Neural progenitor cell (in vitro differentiated cells): ENCODE results near the gene CD9. TPM values are rescaled to one million over a fixed set of nuclear protein-coding genes. Genes with fewer than 3 reads are reported as not detected.

ENCODE experiments used
- DNase-seq: peaks from one replicate; pipeline ENCODE4 v3.0.0-alpha.2; 2016; ENCODE audit warnings: low spot score
- H2AFZ ChIP-seq: fragments of 200-600 bp; sonication (generic); replicated peaks from 2 replicates; pipeline ENCODE4 v1.6.1; 2016; ENCODE audit warnings: antibody characterized with exemption
- H3F3A ChIP-seq: fragments of 200-600 bp; sonication (generic); 2 replicates; pipeline ENCODE4 v1.6.1; 2016; ENCODE audit warnings: antibody characterized with exemption, low read depth
- H3K27ac ChIP-seq: fragments of 200-600 bp; sonication (generic); 2 replicates; pipeline ENCODE4 v1.5.1; 2016; ENCODE audit warnings: mild to moderate bottlenecking
- H3K27me3 ChIP-seq: fragments of 200-600 bp; sonication (generic); 2 replicates; pipeline ENCODE4 v1.6.1; 2016; ENCODE audit warnings: mild to moderate bottlenecking, moderate library complexity
- H3K36me3 ChIP-seq: fragments of 200-600 bp; sonication (generic); 2 replicates; pipeline ENCODE4 v1.5.1; 2016
- H3K4me1 ChIP-seq: fragments of 200-600 bp; sonication (generic); 2 replicates; pipeline ENCODE4 v1.6.1; 2016; ENCODE audit warnings: mixed run types
- H3K4me2 ChIP-seq: fragments of 200-600 bp; sonication (generic); 2 replicates; pipeline ENCODE4 v1.6.1; 2016
- H3K4me3 ChIP-seq: fragments of 200-600 bp; sonication (generic); 2 replicates; pipeline ENCODE4 v1.5.1; 2016
- H3K79me2 ChIP-seq: fragments of 200-600 bp; sonication (generic); 2 replicates; pipeline ENCODE4 v1.6.1; 2016; ENCODE audit warnings: low read depth
- H3K9ac ChIP-seq: fragments of 200-600 bp; sonication (generic); 2 replicates; pipeline ENCODE4 v1.6.1; 2016
- H3K9me3 ChIP-seq: fragments of 200-600 bp; sonication (generic); 2 replicates; pipeline ENCODE4 v1.5.1; 2016; ENCODE audit warnings: low read depth
- H4K20me1 ChIP-seq: fragments of 200-600 bp; sonication (generic); 2 replicates; pipeline ENCODE4 v1.6.1; 2016; ENCODE audit warnings: low read depth
- H3K27ac Mint-ChIP-seq: 3 replicates; pipeline ENCODE4 v1.8.0; 2021; ENCODE audit warnings: mixed read lengths
- H3K27me3 Mint-ChIP-seq: 2 replicates; pipeline ENCODE4 v1.8.0; 2022; ENCODE audit warnings: low read depth, mild to moderate bottlenecking, inconsistent platforms, moderate library complexity, mixed read lengths; ENCODE audit not compliant: insufficient read depth
- H3K36me3 Mint-ChIP-seq: 3 replicates; pipeline ENCODE4 v1.8.0; 2021; ENCODE audit warnings: mixed read lengths
- H3K4me1 Mint-ChIP-seq: 3 replicates; pipeline ENCODE4 v1.8.0; 2021; ENCODE audit warnings: mixed read lengths
- H3K4me3 Mint-ChIP-seq: 3 replicates; pipeline ENCODE4 v1.8.0; 2021; ENCODE audit warnings: mild to moderate bottlenecking, moderate library complexity, mixed read lengths
- H3K9me3 Mint-ChIP-seq: 3 replicates; pipeline ENCODE4 v1.8.0; 2020; ENCODE audit warnings: mixed read lengths
- CTCF ChIP-seq: fragments of 200-600 bp; sonication (generic); IDR thresholded peaks from 2 replicates; pipeline ENCODE4 v1.5.1; 2017; ENCODE audit warnings: antibody characterized with exemption, mild to moderate bottlenecking
- EZH2 ChIP-seq: fragments of 200-600 bp; sonication (generic); IDR thresholded peaks from 2 replicates; pipeline ENCODE4 v1.6.1; 2017; ENCODE audit warnings: antibody characterized with exemption, mild to moderate bottlenecking, moderate library complexity
- EZH2phosphoT487 ChIP-seq: fragments of 200-600 bp; sonication (generic); IDR thresholded peaks from 2 replicates; pipeline ENCODE4 v1.6.1; 2017; ENCODE audit warnings: antibody characterized with exemption
- total RNA-seq: library from RNA; depleted of rRNA; stranded (reverse); fragments of >200 nt; gene quantifications from 2 replicates; pipeline ENCODE4 v1.2.3, GENCODE V29; 2015; ENCODE audit warnings: low replicate concordance

CD9 gene
- total RNA-seq, 1 donor from 2014 or later = 3.6 TPM

DNA sequence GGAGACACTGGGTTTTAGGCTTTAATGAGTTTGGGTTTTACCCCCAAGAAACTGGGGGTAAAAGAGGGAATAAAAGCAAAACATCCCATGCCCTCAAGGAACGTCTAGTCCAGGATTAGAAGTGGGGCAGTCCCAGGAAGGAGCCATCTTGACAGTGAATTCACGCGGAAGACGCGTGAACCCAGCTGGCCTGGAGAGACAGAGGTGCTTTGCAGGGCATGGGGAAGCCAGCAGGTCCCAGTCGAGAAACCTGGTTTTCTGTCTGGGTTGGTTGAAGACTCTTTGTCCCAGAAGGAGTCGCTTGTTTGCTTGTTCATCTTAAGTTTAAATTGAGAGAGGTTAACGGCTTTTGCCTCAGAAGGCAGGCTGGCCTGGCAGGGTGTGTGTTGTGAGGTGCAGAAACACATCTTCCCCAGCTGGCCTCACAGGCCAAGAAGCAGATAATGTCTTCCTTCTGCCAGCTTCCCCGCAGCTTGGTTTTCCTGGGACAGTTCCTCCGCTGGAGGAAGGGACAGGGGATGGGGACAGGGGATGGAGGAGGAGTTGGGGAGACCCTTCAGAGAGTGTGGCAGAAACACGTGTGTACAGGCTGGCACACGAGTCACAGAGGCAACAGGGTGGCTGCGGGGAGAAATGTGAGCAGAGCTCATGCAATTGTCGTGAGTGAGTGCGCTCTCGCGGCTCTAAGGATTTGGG is 18.5 kb upstream of the CD9 start:
- H3K4me3 ChIP-seq = no peak overlapping the region
- H3K9me3 ChIP-seq = no peaks in the 10 kb centered on the region
- H3F3A ChIP-seq = no peaks in the 10 kb centered on the region
- peaks cover 4% of the 10 kb centered on the region for H3K9me3 Mint-ChIP-seq
- peaks cover 17% of the 10 kb centered on the region for H3K27me3 Mint-ChIP-seq
- no peak overlapping the region for H3K9ac ChIP-seq
- peak overlapping the region; percentile 71 for H3K4me3 Mint-ChIP-seq
- no peak overlapping the region for H3K27ac Mint-ChIP-seq
- H3K4me1 Mint-ChIP-seq = peaks cover 20% of the 10 kb centered on the region
- H3K79me2 ChIP-seq = no peaks in the 10 kb centered on the region
- peaks cover 11% of the 10 kb centered on the region for H3K4me1 ChIP-seq
- H3K36me3 Mint-ChIP-seq = no peaks in the 10 kb centered on the region
- H2AFZ ChIP-seq = peak overlapping the region; percentile 65
- H3K36me3 ChIP-seq = no peaks in the 10 kb centered on the region
- no peak for TF ChIP-seq EZH2
- TF ChIP-seq CTCF = no peak
- no peak for TF ChIP-seq EZH2phosphoT487
- no peaks in the 10 kb centered on the region for H4K20me1 ChIP-seq
- no peak overlapping the region for H3K4me2 ChIP-seq
- no peak for DNase-seq
- no peak overlapping the region for H3K27ac ChIP-seq
- H3K27me3 ChIP-seq = no peaks in the 10 kb centered on the region

GRCh38 chr12:6182279-6182898 is 17.8 kb upstream of the CD9 start:
- peak overlapping the region; percentile 65 for H2AFZ ChIP-seq
- H3K36me3 ChIP-seq = no peaks in the 10 kb centered on the region
- Mint-ChIP-seq H3K27me3 (peaks cover 18% of the 10 kb centered on the region), H3K4me3 (peak overlapping the region; percentile 71), H3K36me3 (no peaks in the 10 kb centered on the region), H3K4me1 (peaks cover 20% of the 10 kb centered on the region), H3K9me3 (peaks cover 4% of the 10 kb centered on the region), H3K27ac (peak overlapping the region; percentile 58)
- TF ChIP-seq EZH2 (no peak), EZH2phosphoT487 (no peak), CTCF (no peak)
- H4K20me1 ChIP-seq = no peaks in the 10 kb centered on the region
- DNase-seq = no peak
- no peak overlapping the region for H3K27ac ChIP-seq
- no peak overlapping the region for H3K9ac ChIP-seq
- no peak overlapping the region for H3K4me3 ChIP-seq
- no peak overlapping the region for H3K4me2 ChIP-seq
- H3K27me3 ChIP-seq = no peaks in the 10 kb centered on the region
- peaks cover 11% of the 10 kb centered on the region for H3K4me1 ChIP-seq
- no peaks in the 10 kb centered on the region for H3K79me2 ChIP-seq
- no peaks in the 10 kb centered on the region for H3K9me3 ChIP-seq
- no peaks in the 10 kb centered on the region for H3F3A ChIP-seq

GRCh38 chr12:6183689-6184428 is 16.3 kb upstream of the CD9 start:
- H3K4me2 ChIP-seq = no peak overlapping the region
- no peaks in the 10 kb centered on the region for H3K79me2 ChIP-seq
- no peak for DNase-seq
- no peaks in the 10 kb centered on the region for H3K36me3 ChIP-seq
- no peaks in the 10 kb centered on the region for H3K27me3 ChIP-seq
- H4K20me1 ChIP-seq = no peaks in the 10 kb centered on the region
- TF ChIP-seq EZH2phosphoT487 = no peak
- no peak for TF ChIP-seq CTCF
- Mint-ChIP-seq H3K27ac (no peak overlapping the region), H3K4me1 (peaks cover 19% of the 10 kb centered on the region), H3K4me3 (no peak overlapping the region), H3K36me3 (no peaks in the 10 kb centered on the region), H3K9me3 (peaks cover 4% of the 10 kb centered on the region), H3K27me3 (peaks cover 11% of the 10 kb centered on the region)
- H3K27ac ChIP-seq = no peak overlapping the region
- H3K9ac ChIP-seq = no peak overlapping the region
- H3K4me1 ChIP-seq = peaks cover 8% of the 10 kb centered on the region
- H3K9me3 ChIP-seq = no peaks in the 10 kb centered on the region
- H3K4me3 ChIP-seq = no peak overlapping the region
- H3F3A ChIP-seq = no peaks in the 10 kb centered on the region
- H2AFZ ChIP-seq = no peak overlapping the region
